Raji (cell line): Measurements from ENCODE around the gene OAS3.

ENCODE experiments used
- POLR2A ChIP-seq: IDR thresholded peaks from 2 replicates; pipeline ENCODE4 v1.6.1; 2011; ENCODE audit warnings: low read depth, low read length, control low read depth; ENCODE audit not compliant: insufficient read depth

Gene OAS3

GRCh38 chr12:112908548-112908947 lies 29.7 kb upstream of the OAS3 start:
- TF ChIP-seq POLR2A = no peak

- TF ChIP-seq POLR2A = no peak
Measured at GRCh38 chr12:112909693-112910092, 28.6 kb upstream of the OAS3 start.

DNA sequence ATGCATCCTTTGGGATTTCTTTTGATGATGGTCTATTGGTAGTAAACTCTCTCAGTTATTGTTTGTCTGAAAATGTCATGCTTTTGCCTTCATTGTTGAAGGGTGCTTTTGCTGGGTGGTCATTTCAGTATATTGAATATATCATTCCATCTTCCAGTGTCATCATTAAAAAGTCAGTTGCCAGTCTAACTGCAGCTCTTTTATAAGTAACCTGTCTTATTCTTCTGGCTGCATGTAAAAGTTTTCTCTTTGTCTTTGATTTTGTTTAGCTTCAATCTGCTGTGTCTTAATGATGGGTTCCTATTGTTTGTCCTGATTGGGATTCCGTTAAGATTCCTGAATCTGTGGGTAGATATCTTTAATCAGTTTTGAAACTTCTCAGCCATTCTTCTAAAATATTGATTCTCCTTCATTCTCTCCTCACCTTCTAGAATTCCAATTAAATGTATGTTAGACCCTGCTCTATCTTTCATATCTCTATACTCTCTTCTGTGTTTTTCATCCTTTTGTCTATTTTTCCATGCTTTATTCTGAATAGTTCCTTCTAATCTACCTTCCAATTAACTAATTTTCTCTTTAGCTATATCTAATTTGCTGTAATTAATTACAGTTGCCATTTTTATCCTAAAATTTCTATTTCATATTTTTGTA lies 25.1 kb upstream of the OAS3 start:
- no peak for TF ChIP-seq POLR2A

GRCh38 chr12:112916270-112916669 lies 22.0 kb upstream of the OAS3 start:
- TF ChIP-seq POLR2A = no peak

DNA sequence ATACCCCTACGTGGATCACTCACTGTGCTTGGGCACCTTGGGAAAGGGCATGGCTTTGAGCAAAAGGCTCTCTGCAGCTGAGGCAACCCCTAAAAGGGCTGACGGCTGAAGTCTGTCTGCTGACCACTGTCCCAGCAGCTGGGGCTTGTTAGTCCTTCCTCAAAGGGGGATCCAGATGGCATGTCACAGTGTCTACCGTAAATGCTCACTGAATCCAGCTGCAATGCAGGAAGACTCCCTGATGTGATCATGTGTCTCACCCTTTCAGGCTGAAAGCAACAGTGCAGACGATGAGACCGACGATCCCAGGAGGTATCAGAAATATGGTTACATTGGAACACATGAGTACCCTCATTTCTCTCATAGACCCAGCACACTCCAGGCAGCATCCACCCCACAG lies 19.2 kb upstream of the OAS3 start:
- no peak for TF ChIP-seq POLR2A

DNA sequence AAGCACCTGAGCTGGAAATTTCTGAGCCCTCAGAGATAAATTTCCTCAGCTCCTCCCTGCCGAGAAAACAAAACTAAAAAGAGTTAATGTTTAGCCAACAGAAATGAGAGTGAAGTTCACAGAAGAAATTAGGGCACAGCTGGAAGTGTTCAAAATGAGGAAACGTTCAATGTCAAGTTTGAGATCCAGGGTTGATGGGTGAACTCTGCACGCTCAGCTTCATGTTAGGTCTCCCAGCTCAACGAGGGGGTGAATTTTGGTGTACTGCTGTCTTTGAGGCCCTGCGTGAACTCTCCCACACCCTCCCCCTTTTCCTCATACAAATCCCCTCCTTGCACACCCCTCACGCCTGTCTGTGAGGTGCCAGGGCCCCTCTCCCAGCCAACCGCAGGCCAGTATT lies 13.3 kb upstream of the OAS3 start:
- no peak for TF ChIP-seq POLR2A

- TF ChIP-seq POLR2A = no peak
Measured at GRCh38 chr12:112927475-112927874, 10.8 kb upstream of the OAS3 start.

GRCh38 chr12:112927925-112928324 lies 10.3 kb upstream of the OAS3 start:
- no peak for TF ChIP-seq POLR2A

GRCh38 chr12:112928978-112929377 lies 9.3 kb upstream of the OAS3 start:
- no peak for TF ChIP-seq POLR2A

GRCh38 chr12:112929715-112930114 lies 8.6 kb upstream of the OAS3 start:
- TF ChIP-seq POLR2A = no peak

DNA sequence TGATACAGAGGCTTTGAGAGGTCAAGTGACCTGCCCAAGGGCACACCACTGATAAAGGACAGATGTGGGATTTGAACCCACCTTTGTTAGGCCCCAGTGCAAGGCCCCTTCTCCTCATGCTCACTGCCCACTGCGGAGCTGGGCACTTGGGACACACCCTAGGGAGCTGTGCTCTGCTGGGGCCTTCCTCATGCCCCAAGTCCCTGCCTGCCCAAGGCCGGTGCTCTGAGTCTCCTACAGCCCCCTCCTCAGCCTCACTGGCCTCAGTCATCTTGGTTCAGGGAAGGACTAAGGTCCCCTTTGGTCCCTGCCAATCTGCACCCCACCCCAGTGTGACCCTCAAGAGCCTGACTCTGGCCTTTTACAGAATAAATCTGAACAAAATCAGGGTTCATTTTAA lies 7.9 kb upstream of the OAS3 start:
- TF ChIP-seq POLR2A = no peak

GRCh38 chr12:112932485-112933128 lies 5.7 kb upstream of the OAS3 start:
- no peak for TF ChIP-seq POLR2A

- no peak for TF ChIP-seq POLR2A
Measured at GRCh38 chr12:112933129-112933505, 5.2 kb upstream of the OAS3 start.

- no peak for TF ChIP-seq POLR2A
Measured at GRCh38 chr12:112936264-112936663, 2.0 kb upstream of the OAS3 start.

DNA sequence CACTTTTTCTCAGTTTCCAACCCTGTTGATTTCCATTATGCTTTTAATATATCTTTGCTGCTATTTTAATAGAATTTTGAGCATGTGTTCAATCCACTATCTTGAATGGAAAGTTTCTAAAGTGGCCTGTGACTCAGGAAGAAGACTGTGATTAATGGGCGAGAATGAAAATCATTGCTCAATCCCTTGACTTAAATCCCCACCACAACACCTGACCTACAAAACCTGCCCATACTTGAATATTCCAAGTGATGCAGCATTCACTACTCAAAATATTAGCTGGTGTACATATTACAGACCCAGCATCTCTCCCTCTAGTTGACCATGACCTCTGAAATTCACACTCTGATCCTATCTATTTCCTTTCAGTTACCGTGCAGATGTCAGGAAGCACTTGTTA lies 1.3 kb upstream of the OAS3 start:
- no peak for TF ChIP-seq POLR2A

DNA sequence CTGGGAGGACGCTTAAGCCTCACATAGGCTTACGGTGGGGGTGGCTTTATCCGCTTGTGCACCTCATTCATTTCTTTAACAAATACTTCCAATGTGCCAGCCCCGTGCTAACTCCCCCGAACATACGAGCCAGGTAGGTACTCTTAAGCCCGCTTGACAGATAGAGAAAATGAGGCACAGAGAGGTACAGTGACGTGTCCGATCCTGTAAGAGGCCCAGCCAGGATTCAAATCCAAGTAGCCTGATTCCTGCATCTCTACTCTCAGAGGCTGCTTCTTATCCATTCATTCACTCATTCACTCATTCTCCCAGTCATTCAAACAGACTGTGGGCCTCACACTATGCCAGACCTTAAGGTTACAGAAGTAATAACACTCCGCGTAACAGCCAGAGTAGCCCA lies 477 bp downstream of the OAS3 start:
- TF ChIP-seq POLR2A = no peak
